Breast epithelium (tissue), 3 donors: ENCODE results near the gene MRFAP1L1.

Source experiments
- POLR2A ChIP-seq: fragments of 450-650 bp; IDR thresholded peaks from one replicate; pipeline ENCODE4 v1.6.1; 2016; ENCODE audit warnings: antibody characterized with exemption, mild to moderate bottlenecking, moderate library complexity
- POLR2AphosphoS5 ChIP-seq, 3 donors: sonication (generic); formaldehyde crosslinking; IDR thresholded peaks; one replicate each; pipeline ENCODE4 v1.6.1; 2017; ENCODE audit warnings: antibody characterized with exemption in 3 of 3
- TF ChIP-seq, protein P1 (sequence below), 3 donors: fragments of 450-650 bp; IDR thresholded peaks; one replicate each; pipeline ENCODE4 v1.5.1; 2016 to 2017; ENCODE audit warnings: antibody characterized with exemption in 3 of 3, mild to moderate bottlenecking in 3 of 3, moderate library complexity in 3 of 3

DNA sequence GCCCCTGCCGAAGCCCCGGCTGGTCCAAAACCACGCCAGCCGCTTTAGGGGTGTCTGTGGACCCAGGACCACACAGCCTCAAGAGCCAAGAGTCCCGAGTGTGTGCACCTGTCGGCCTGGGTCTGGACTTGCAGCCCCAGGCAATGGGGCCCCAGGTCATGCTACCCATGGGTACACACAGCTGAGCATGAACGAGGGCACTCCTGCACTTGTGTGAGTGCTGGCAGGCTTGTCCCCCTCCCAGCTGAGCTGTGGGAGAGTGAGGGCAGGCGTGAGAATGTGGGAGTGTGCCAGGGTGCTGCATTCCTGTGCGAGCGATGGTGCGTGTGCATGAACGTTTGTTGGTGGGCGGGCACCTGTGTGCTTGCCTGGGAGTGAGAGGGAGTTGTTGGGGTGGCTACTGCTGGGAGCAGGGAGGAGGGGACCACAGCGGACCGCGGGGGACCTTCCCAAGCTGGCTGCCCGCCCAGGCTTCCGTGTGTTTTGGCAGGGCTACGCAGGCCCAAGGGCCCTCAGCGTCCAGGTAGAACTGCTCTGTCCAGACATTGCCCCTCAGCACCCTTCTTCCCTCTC, 37.1 kb upstream of the MRFAP1L1 start:
- TF ChIP-seq, protein P1, sequence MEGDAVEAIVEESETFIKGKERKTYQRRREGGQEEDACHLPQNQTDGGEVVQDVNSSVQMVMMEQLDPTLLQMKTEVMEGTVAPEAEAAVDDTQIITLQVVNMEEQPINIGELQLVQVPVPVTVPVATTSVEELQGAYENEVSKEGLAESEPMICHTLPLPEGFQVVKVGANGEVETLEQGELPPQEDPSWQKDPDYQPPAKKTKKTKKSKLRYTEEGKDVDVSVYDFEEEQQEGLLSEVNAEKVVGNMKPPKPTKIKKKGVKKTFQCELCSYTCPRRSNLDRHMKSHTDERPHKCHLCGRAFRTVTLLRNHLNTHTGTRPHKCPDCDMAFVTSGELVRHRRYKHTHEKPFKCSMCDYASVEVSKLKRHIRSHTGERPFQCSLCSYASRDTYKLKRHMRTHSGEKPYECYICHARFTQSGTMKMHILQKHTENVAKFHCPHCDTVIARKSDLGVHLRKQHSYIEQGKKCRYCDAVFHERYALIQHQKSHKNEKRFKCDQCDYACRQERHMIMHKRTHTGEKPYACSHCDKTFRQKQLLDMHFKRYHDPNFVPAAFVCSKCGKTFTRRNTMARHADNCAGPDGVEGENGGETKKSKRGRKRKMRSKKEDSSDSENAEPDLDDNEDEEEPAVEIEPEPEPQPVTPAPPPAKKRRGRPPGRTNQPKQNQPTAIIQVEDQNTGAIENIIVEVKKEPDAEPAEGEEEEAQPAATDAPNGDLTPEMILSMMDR (IDR thresholded peaks at IDR 0.05): no peak
- peak in 1 of 3 donors; percentile 15 for TF ChIP-seq POLR2AphosphoS5 (IDR thresholded peaks at IDR 0.05)
- TF ChIP-seq POLR2A: no peak
